HTERT RPE-1 (cell line): ENCODE measurements around the gene MUC20.

Experiments
- in situ Hi-C: fragments of 300-500 bp; cut with MboI; formaldehyde crosslinking; loops from 4 replicates; pipeline ENCODE4 v1.14.3; 2020; ENCODE audit warnings: low sequenced_read_pairs

The MUC20 gene

GRCh38 chr3:195754141-195754540 is 33.4 kb downstream of the MUC20 start:
- in situ Hi-C loops: no loop called here

- in situ Hi-C loops: no loop called here
Measured at GRCh38 chr3:195754906-195755305, 34.1 kb downstream of the MUC20 start.

- in situ Hi-C loops: no loop called here
Measured at GRCh38 chr3:195755391-195755790, 34.6 kb downstream of the MUC20 start.

- in situ Hi-C loops: no loop called here
Measured at GRCh38 chr3:195755791-195756676, 35.3 kb downstream of the MUC20 start.

- in situ Hi-C loops: no loop called here
Measured at GRCh38 chr3:195757438-195757770, 36.6 kb downstream of the MUC20 start.

GRCh38 chr3:195757827-195758226 is 37.0 kb downstream of the MUC20 start:
- in situ Hi-C loops: no loop called here

- in situ Hi-C loops: no loop called here
Measured at GRCh38 chr3:195758721-195759353, 38.1 kb downstream of the MUC20 start.

- in situ Hi-C loops: no loop called here
Measured at GRCh38 chr3:195760345-195761122, 39.8 kb downstream of the MUC20 start.

- in situ Hi-C loops: no loop called here
Measured at GRCh38 chr3:195761123-195761566, 40.4 kb downstream of the MUC20 start.

GRCh38 chr3:195761567-195762248 is 40.9 kb downstream of the MUC20 start:
- in situ Hi-C loops: no loop called here

GRCh38 chr3:195762249-195762585 is 41.4 kb downstream of the MUC20 start:
- in situ Hi-C loops: no loop called here

GRCh38 chr3:195762611-195763010 is 41.8 kb downstream of the MUC20 start:
- in situ Hi-C loops: no loop called here

- in situ Hi-C loops: no loop called here
Measured at GRCh38 chr3:195763076-195763830, 42.5 kb downstream of the MUC20 start.

GRCh38 chr3:195763843-195764825 is 43.4 kb downstream of the MUC20 start:
- in situ Hi-C loops: no loop called here

- in situ Hi-C loops: no loop called here
Measured at GRCh38 chr3:195764961-195765706, 44.4 kb downstream of the MUC20 start.

- in situ Hi-C loops: no loop called here
Measured at GRCh38 chr3:195766671-195767070, 45.9 kb downstream of the MUC20 start.

GRCh38 chr3:195767792-195768191 is 47.0 kb downstream of the MUC20 start:
- in situ Hi-C loops: no loop called here

- in situ Hi-C loops: no loop called here
Measured at GRCh38 chr3:195768414-195768813, 47.6 kb downstream of the MUC20 start.
